ENCODE results near the gene CD9. TPM values are rescaled to one million over a fixed set of nuclear protein-coding genes. Genes with fewer than 3 reads are reported as not detected.

Gene CD9
- total and polyA plus RNA-seq, 4 donors, result 240 to 425 (median 379) TPM

DNA sequence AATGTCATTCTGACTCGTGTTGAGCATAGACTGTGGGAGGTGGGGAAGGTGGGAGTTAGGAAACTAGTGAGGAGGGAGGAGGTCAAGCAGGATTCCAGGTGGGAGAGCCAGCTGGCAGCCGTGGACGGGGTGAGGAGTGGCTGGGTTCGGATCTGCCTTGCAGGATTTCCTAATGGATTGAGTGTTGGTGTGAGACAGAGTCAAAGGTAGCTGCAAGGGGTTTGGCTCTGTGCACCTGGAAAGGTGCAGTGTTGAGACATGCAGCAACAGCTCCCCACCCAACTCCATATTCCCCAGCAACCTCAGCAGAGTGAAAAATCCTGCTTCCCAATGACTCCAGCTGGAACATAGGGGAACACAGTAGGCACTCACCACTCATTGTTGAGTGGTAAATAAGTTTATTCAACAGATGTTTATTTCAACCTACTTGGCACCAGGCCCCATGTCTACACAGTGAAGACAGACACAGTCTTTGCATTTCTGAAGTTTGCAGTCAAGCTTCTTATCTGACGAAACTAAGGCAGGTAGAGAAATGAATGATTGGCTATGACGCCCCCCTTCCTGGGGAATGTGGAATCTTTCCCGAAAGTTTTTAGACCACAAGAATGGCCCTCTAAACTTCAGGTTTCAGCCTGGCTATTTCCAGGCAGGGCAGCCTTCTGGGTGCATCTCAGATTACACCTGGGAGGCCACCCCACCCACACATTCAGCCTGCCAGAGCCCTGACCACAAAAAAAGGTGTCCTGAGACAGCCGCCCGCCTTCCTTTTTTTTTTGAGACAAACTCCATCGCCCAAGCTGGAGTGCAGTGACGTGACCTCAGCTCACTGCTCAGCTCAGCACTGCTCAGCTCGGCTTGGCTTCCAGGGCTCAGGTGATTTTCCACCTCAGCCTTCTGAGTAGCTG, 72.4 kb downstream of the CD9 start:
- ATAC-seq (ENCODE audit: insufficient read depth, low FRiP score) (peak; percentile 63), DNase-seq (peak in 2 of 3 donors; percentile 57 to 74)
- Histone ChIP-seq H3K9ac (ENCODE audit: insufficient read depth in 1 of 2, low read length in 2 of 2) (peak overlapping the region; percentile 8 to 42), H3K4me1 (ENCODE audit: control insufficient read depth in 5 of 5, insufficient read depth in 5 of 5, low read length in 5 of 5) (peaks cover 0 to 21% (median 15%) of the 10 kb centered on the region in 5 donors), H3K4me3 (no peak overlapping the region), H3K27me3 (ENCODE audit: control insufficient read depth in 3 of 3, insufficient read depth in 3 of 3, low read length in 2 of 3) (no peaks in the 10 kb centered on the region), H3K36me3 (ENCODE audit: control insufficient read depth in 4 of 4, insufficient read depth in 4 of 4, low read length in 4 of 4) (no peaks in the 10 kb centered on the region), H3K9me3 (ENCODE audit: control insufficient read depth in 4 of 4, insufficient read depth in 3 of 4, low read length in 3 of 4) (no peaks in the 10 kb centered on the region), H3K27ac (ENCODE audit: low read depth in 1 of 2, low read length in 1 of 2) (peak overlapping the region in 1 of 2 donors; percentile 83)
- TF ChIP-seq CTCF (IDR thresholded peaks at IDR 0.05; ENCODE audit: control extremely low read depth, extremely low read depth), result no peak
- 55 to 85% methylated on average over 12 of the region's 12 CpGs for WGBS, 2 donors

GRCh38 chr12:6273205-6273540, 73.0 kb downstream of the CD9 start:
- peak overlapping the region in 1 of 2 donors; percentile 83 for H3K27ac ChIP-seq (ENCODE audit: low read depth in 1 of 2, low read length in 1 of 2)
- no peak for ATAC-seq (ENCODE audit: insufficient read depth, low FRiP score)
- peak overlapping the region in 1 of 2 donors; percentile 8 for H3K9ac ChIP-seq (ENCODE audit: insufficient read depth in 1 of 2, low read length in 2 of 2)
- no peak for DNase-seq
- H3K9me3 ChIP-seq (ENCODE audit: control insufficient read depth in 4 of 4, insufficient read depth in 3 of 4, low read length in 3 of 4), result no peaks in the 10 kb centered on the region
- peaks cover 0 to 28% (median 18%) of the 10 kb centered on the region in 5 donors for H3K4me1 ChIP-seq (ENCODE audit: control insufficient read depth in 5 of 5, insufficient read depth in 5 of 5, low read length in 5 of 5)
- TF ChIP-seq CTCF (IDR thresholded peaks at IDR 0.05; ENCODE audit: control extremely low read depth, extremely low read depth), result no peak
- H3K36me3 ChIP-seq (ENCODE audit: control insufficient read depth in 4 of 4, insufficient read depth in 4 of 4, low read length in 4 of 4), result no peaks in the 10 kb centered on the region
- 67 to 92% methylated on average over 4 of the region's 4 CpGs for WGBS, 2 donors
- no peak overlapping the region for H3K4me3 ChIP-seq
- no peaks in the 10 kb centered on the region for H3K27me3 ChIP-seq (ENCODE audit: control insufficient read depth in 3 of 3, insufficient read depth in 3 of 3, low read length in 2 of 3)

DNA sequence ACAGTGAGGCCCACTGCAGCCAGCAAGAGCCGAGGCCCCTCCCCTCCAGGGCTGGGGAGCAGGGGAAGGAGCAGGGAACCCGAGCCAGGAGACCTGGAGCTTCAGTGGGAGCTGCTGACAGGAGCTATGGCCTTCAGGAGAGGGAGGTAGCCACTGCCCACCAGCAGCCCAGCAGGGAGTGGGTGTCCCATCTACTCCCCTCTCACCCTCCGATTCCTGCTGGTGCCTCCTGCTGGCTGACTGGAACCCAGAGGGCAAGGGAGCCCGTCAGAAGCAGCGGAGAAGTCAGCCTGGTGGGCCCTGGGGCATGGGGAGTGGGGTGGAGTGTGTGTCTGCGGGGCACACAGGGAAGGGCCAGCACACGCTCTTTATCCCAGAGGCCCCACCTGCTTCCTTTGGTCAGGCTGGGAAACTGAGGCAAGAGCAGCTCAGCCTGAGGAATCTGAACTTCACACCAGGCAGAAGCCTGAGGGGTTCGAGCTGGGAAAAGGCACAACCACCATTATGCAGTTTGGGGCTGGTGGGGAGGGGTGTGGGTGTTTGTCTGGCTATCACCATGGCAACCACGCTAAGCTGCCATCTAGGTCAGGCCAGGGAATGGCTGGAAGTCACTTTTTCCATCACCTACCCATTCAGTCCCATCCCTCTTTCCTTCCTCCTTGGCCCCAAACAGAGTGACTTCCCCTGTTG, 73.5 kb downstream of the CD9 start:
- H3K27ac ChIP-seq (ENCODE audit: low read depth in 1 of 2, low read length in 1 of 2), result peak overlapping the region in 1 of 2 donors; percentile 83
- WGBS, 2 donors, result 71 to 81% methylated on average over 9 of the region's 9 CpGs
- H3K27me3 ChIP-seq (ENCODE audit: control insufficient read depth in 3 of 3, insufficient read depth in 3 of 3, low read length in 2 of 3), result no peaks in the 10 kb centered on the region
- no peaks in the 10 kb centered on the region for H3K9me3 ChIP-seq (ENCODE audit: control insufficient read depth in 4 of 4, insufficient read depth in 3 of 4, low read length in 3 of 4)
- peaks cover 0 to 28% (median 14%) of the 10 kb centered on the region in 5 donors for H3K4me1 ChIP-seq (ENCODE audit: control insufficient read depth in 5 of 5, insufficient read depth in 5 of 5, low read length in 5 of 5)
- peak in 1 of 3 donors; percentile 24 for DNase-seq
- no peaks in the 10 kb centered on the region for H3K36me3 ChIP-seq (ENCODE audit: control insufficient read depth in 4 of 4, insufficient read depth in 4 of 4, low read length in 4 of 4)
- no peak overlapping the region for H3K4me3 ChIP-seq
- no peak for ATAC-seq (ENCODE audit: insufficient read depth, low FRiP score)
- H3K9ac ChIP-seq (ENCODE audit: insufficient read depth in 1 of 2, low read length in 2 of 2), result no peak overlapping the region
- no peak for TF ChIP-seq CTCF (IDR thresholded peaks at IDR 0.05; ENCODE audit: control extremely low read depth, extremely low read depth)

Measured in lung (tissue), 12 donors.